OCI-M2 (cell line): ENCODE measurements around the gene GPHN.
A peak's percentile ranks its signal among the peaks of the same experiment; 100 is the strongest.

Experiments
- DNase-seq: peaks from one replicate; lab custom pipeline; 2025; ENCODE audit not compliant: unreplicated experiment; lab: John Stamatoyannopoulos, UW

Gene GPHN

DNA sequence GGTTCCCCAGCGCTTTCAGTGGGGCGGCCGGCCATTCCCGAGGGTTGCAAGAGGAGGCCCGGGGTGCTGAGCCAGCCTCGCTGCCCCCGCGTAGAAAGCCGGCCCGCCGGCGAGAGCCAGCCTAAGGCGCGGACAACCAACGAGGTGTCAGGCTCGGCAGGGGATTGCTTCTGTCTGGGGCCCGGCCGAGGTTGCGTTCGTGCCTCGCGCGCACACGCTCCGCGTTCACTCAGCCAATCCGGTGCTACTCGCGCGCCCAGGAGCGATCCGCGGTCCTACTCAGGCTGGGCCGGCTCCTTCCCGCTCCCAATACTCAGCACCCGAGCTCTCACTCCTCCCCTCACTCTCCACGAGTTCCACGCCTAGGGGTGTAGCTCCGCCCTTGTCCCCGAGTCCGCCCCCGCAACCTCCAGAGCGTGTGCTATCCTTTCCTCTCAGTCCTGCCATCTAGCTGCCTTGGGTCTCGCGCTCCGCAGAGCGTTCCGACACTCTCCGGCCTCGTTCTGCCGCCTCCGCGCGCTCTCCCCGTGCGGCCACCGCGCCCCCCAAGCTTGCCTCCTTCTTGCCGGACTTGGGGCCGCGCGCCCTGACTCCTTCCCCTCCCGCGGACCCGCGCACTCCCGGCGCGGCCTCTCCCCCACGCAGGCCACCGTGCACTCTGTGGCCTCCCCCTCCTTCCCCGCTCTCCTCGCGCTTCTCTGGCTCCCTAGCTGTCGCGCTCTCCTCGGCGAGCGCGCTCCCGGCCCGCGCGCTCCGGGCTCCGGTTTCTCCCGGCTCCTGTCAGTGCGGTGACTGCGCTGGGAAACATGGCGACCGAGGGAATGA, at the start of gene GPHN:
Gene GPHN, plus strand, starts transcription at position 426 of the 825 bp plus-strand sequence.
- peak; percentile 94 for DNase-seq

GRCh38 chr14:66459603-66460002, 48.3 kb upstream of the GPHN start:
- DNase-seq = no peak

- DNase-seq = no peak
Observed at GRCh38 chr14:66464261-66464660, 43.7 kb upstream of the GPHN start.

- no peak for DNase-seq
Observed at GRCh38 chr14:66468778-66469367, 39.1 kb upstream of the GPHN start.

- no peak for DNase-seq
Observed at GRCh38 chr14:66471584-66471983, 36.4 kb upstream of the GPHN start.

DNA sequence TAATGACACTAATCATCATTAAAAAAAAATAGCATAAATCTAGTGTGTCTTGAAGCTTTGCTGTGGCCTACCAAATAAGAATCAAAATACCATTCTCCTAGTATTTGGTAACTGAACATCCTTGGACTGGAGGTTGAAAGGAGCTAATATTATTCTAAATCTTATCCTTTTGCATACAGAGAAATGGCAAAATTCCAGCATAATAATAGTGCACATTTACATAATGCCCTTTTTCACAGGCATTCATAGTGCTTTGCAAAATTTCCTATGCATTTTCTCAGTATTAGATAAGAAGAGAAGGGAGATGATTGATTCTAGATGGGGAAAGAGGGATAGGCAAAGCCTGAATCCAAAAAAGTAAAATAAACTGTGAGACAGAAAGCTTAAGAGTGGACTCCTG, 35.7 kb upstream of the GPHN start:
- DNase-seq = no peak

GRCh38 chr14:66473223-66473622, 34.7 kb upstream of the GPHN start:
- DNase-seq = no peak

GRCh38 chr14:66476964-66477363, 31.0 kb upstream of the GPHN start:
- DNase-seq = no peak

GRCh38 chr14:66477567-66477966, 30.4 kb upstream of the GPHN start:
- no peak for DNase-seq

DNA sequence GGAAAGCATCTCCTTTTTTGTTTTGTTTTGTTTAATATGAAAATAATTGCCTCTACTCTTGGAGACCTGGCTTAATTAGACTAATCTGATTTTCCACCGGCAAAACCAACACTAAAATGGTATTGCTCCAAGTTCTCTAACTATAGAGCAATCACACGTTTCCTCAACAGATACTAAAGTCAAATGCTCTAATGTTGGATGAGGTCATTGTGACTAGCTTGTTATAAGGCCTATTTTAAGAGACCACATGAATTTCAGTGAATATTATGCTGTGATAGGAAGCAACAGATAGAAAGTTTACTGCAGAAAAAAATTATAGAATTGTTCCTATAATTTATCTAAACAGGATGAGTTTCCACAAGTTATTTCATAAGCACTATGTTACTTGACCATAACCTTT, 25.1 kb upstream of the GPHN start:
- DNase-seq = no peak

- DNase-seq = no peak
Observed at GRCh38 chr14:66483322-66483721, 24.6 kb upstream of the GPHN start.

DNA sequence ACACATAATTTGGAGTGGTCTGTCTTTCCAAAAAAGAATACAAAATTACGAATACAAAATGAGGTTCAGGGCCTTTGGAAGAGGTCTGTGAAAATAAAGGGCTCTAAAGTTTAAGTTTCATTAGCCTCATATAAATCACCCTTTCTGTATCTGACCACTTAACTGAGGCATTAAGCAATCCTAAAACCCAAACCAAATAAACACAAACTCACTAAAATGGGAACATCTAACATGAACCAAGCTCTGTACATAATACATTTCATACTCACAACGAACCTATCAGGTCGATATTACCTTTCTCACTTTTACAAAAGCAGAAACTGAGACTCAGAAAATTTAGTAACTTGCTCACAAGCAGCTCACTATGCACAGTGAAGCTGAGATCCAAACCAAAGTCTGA, 22.9 kb upstream of the GPHN start:
- no peak for DNase-seq

DNA sequence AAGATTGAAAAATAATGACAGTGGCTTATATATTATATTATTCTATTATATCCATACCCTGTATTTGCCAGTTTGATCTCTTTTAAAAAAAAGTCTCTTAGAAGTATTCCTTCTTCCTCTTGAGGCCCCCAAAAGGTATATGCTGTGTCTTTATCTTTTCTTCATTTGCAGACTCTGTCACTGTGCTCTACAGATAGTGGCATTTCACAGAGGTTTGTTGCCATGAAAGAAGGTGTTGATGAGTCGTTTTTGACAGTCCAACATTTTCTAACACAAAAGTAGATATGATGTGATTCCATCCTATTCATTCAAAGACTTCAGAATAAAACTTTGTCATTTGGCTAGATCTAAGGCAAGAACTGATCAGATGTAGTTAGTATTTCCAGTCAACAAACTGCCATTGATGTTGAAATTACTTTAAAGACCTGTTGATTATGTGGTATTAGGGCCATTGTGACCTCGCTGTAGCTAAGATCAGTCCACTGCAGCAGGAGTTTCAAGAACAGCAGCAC, 22.0 kb upstream of the GPHN start, which contains the start of gene CCDC196:
Gene CCDC196, plus strand, starts transcription at position 462 of the 512 bp plus-strand sequence. CDS start 132 bp downstream, outside the sequence.
- no peak for DNase-seq

DNA sequence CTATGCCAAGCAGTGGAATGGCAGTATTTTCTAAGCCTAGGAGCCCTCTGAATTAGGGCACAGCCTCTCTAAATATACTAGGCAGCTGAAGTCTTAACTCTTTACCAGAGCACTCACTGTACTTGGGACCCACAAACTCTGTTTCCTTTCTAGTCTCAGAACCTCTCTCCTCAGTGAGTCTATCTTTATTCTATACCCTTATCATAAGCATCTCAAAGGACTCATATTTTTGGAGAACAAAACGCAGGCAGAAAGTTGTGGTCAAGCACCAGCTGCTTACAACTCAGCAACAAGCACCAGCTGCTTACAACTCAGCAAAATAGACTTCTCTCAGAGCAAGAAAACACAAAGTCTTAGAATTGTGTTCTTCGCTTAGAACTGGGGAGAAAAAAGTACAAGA, 20.8 kb upstream of the GPHN start:
- DNase-seq = no peak

DNA sequence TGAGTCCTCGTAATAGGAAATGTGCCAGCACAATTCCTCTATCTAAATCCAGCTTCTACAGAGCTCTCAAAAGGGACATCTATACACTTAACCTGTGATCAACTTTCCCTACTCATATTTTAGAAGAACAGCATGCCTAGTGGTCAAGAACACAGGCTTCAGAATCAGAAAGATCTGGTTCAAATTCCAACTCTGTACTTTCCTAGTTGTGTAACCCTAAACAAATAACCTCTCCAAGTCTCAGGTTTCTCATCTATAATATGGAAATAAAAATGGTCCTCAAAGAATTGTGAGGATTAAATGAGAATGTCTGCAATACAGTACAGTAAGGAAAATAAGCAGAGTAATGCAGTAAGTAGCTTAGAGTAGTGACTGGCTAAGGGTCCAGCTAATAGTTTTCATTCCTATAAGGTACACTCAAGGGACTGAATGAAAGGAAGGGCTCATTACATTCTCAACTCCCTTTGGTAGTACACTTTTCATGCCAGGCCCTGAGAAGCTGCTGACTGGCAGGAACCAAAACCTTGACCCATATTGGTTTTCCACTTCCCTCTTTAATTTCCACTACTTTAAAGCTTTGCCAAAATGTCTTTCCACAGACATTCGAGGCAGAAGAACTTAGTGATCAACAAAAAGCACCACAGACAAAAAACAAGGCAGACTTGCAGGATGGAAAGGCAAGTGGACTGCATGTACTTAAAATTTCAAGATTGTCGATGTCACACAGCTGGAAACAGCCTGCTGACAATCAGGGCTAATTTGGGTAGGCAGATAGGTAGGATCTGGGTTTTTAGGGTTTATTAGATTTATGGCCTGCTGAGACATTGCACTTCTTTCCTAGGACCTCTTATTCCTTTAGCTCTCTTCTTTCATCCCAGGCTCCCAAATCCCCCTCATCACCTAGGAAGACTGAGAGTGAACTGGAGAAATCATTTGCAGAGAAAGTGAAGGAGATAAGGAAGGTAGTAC, 17.5 kb upstream of the GPHN start:
- no peak for DNase-seq

- DNase-seq = no peak
Observed at GRCh38 chr14:66493750-66494149, 14.2 kb upstream of the GPHN start.

DNA sequence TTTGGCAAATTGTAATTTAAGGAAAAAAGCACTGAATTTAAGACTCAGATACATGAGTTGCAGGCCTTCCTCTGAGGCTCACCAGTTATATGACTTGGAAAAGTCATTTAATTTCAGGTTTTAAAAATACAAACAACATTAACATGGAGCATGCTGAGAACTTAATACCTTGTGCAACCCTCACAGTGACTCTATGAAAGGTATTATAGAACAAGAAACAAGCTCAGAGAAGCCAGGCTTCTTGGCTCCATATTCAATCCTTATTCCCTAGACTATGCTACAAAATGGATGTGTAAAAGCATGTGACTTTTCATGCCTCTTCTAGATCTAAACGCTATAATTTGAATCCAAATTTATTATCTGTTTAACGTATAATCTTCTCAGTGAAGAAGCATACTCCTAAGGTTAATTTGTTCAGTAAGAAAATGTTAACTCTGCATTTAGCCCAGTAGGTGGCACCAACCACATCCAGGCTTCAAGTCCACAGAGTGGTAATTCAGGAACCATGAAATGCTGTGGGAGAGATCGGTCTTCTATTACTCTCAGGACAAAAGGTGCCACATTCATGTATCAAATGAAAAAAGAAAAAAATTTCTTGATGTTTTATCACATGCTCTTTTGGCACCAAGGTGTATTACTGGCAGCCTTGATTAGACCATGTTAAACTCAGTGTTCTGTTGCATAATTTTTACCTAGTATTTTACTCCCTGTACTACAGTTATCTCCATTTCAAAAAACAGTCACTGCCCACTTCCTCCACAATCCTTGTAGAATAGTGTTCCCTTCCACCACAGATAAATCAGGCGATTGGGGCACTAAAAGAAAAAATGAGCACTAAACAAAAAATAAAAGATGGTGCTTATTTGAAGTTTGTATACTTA, 12.5 kb upstream of the GPHN start:
- DNase-seq = peak; percentile 48

GRCh38 chr14:66496188-66496807, 11.6 kb upstream of the GPHN start:
- DNase-seq = no peak

- DNase-seq = no peak
Observed at GRCh38 chr14:66496911-66497310, 11.0 kb upstream of the GPHN start.

GRCh38 chr14:66498311-66498710, 9.6 kb upstream of the GPHN start:
- no peak for DNase-seq
